K562 (cell line): ENCODE data around the gene C1QC. TPM values are rescaled to one million over a fixed set of nuclear protein-coding genes. Genes with fewer than 3 reads are reported as not detected.

Source experiments
- ATAC-seq: fragments of 200-7000 bp; cut with Tn5 transposase; 3 replicates; pipeline ENCODE4 v1.9.1; 2020; ENCODE audit warnings: moderate library complexity
- BruUV-seq: library from RNA; stranded (reverse); fragments of 400-500 nt; replicated peaks from 2 replicates; lab custom pipeline; 2021; lab: Mats Ljungman, UMichigan
- CTCF ChIA-PET: fragments of 300-600 bp; formaldehyde crosslinking; extraction: SDS; loops from one replicate; lab custom pipeline; 2021; ENCODE audit warnings: low intra/inter-chr PET ratio; lab: Yijun Ruan, JAX
- POLR2A ChIA-PET: fragments of 300-600, 350-650 bp; sonication (Branson Sonifier 250); formaldehyde crosslinking; extraction: SDS; loops from one replicate; lab custom pipeline; 2021; ENCODE audit warnings: antibody characterized with exemption, inconsistent platforms; lab: Yijun Ruan, JAX
- DNase-seq, 4 experiments: peaks; one replicate each; pipeline versions ENCODE4 v3.0.0 to v3.0.0-alpha.2; 2011 to 2018; ENCODE audit warnings: low spot score in 3 of 4, mixed read lengths in 3 of 4; ENCODE audit errors: extremely low read depth in 1 of 4
- FAIRE-seq: peaks from 2 replicates; lab custom pipeline; 2011; peaks lifted over from hg19 to GRCh38; lab: Jason Lieb, UNC
- H2AFZ ChIP-seq: 2 replicates; pipeline ENCODE4 v1.6.0; 2011; ENCODE audit warnings: low read depth, low read length, control low read depth, inconsistent platforms
- H3K27ac ChIP-seq: fragments of 200-600 bp; 3 replicates; pipeline ENCODE4 v1.8.0; 2011; ENCODE audit warnings: low read depth, mild to moderate bottlenecking, control low read depth, inconsistent platforms, low read length, moderate library complexity, mixed read lengths; ENCODE audit errors: extremely low read depth
- H3K27me3 ChIP-seq, 2 experiments: fragments of 300-600 bp in 1 of 2; 2 replicates in 1 of 2; 3 replicates in 1 of 2; pipeline versions ENCODE4 v1.6.0 to v1.8.0; 2011; ENCODE audit warnings: inconsistent platforms in 2 of 2, low read length in 2 of 2, mild to moderate bottlenecking in 1 of 2, mixed read lengths in 1 of 2, moderate library complexity in 1 of 2; ENCODE audit not compliant: control insufficient read depth in 2 of 2, insufficient read depth in 2 of 2
- H3K36me3 ChIP-seq: fragments of 300-600 bp; 3 replicates; pipeline ENCODE4 v1.8.0; 2011; ENCODE audit warnings: mild to moderate bottlenecking, low read length, inconsistent platforms; ENCODE audit not compliant: control insufficient read depth, insufficient read depth
- H3K4me1 ChIP-seq, 2 experiments: fragments of 200-600 bp in 1 of 2; replicated peaks in 1 of 2; 2 replicates in 1 of 2; 3 replicates in 1 of 2; pipeline versions ENCODE4 v1.5.1 to v1.8.0; 2011; ENCODE audit warnings: inconsistent platforms in 2 of 2, low read length in 2 of 2, mild to moderate bottlenecking in 1 of 2, mixed read lengths in 1 of 2, moderate library complexity in 1 of 2; ENCODE audit not compliant: control insufficient read depth in 2 of 2, insufficient read depth in 2 of 2
- H3K4me2 ChIP-seq: 2 replicates; pipeline ENCODE4 v1.6.1; 2011; ENCODE audit warnings: low read length, control low read depth, inconsistent platforms, mixed read lengths; ENCODE audit not compliant: insufficient read depth
- H3K4me3 ChIP-seq: fragments of 200-600 bp; sonication (generic), shearing (Covaris generic); 2 replicates; pipeline ENCODE4 v1.5.1; 2016; ENCODE audit warnings: control low read depth, inconsistent platforms
- H3K79me2 ChIP-seq: fragments of 200-600 bp; 3 replicates; pipeline ENCODE4 v1.8.0; 2011; ENCODE audit warnings: low read length, inconsistent platforms; ENCODE audit not compliant: control insufficient read depth, insufficient read depth
- H3K9ac ChIP-seq, 2 experiments: 2 replicates each; pipeline versions ENCODE4 v1.6.0 to v1.6.1; 2011; ENCODE audit warnings: low read depth in 2 of 2, low read length in 2 of 2, control low read depth in 1 of 2, inconsistent platforms in 1 of 2, mild to moderate bottlenecking in 1 of 2, mixed read lengths in 1 of 2; ENCODE audit not compliant: insufficient read depth in 1 of 2
- H3K9me1 ChIP-seq: one replicate; pipeline ENCODE4 v1.6.0; 2011; ENCODE audit warnings: inconsistent platforms, mild to moderate bottlenecking, low read length, moderate library complexity; ENCODE audit not compliant: control insufficient read depth, insufficient read depth
- H3K9me3 ChIP-seq: replicated peaks from 2 replicates; pipeline ENCODE4 v1.5.1; 2011; ENCODE audit warnings: low read depth, low read length, inconsistent platforms; ENCODE audit not compliant: control insufficient read depth, insufficient read depth
- H4K20me1 ChIP-seq: replicated peaks from 2 replicates; pipeline ENCODE4 v1.6.1; 2011; ENCODE audit warnings: low read length, inconsistent platforms, mixed read lengths; ENCODE audit not compliant: control insufficient read depth, insufficient read depth
- CC2D1A ChIP-seq: fragments of 450-650 bp; IDR thresholded peaks from 2 replicates; pipeline ENCODE4 v1.6.1; 2017; ENCODE audit warnings: mild to moderate bottlenecking
- CHD4 ChIP-seq: fragments of 200-600 bp; sonication (generic); IDR thresholded peaks from 3 replicates; pipeline ENCODE4 v1.6.1; 2012; ENCODE audit warnings: low read depth, mild to moderate bottlenecking, mixed read lengths, low read length, inconsistent platforms; ENCODE audit not compliant: insufficient read depth, insufficient replicate concordance, poor library complexity, severe bottlenecking
- STAG1 ChIP-seq: sonication (generic); formaldehyde crosslinking; IDR thresholded peaks from 2 replicates; pipeline ENCODE4 v1.5.0; 2020; ENCODE audit warnings: missing genetic modification reagents, borderline replicate concordance
- YY1 ChIP-seq, 3 experiments: IDR thresholded peaks; 2 replicates each; pipeline ENCODE4 v1.6.1; 2011; ENCODE audit warnings: low read length in 2 of 3, mild to moderate bottlenecking in 2 of 3, moderate library complexity in 2 of 3, borderline replicate concordance in 1 of 3, control low read depth in 1 of 3, low read depth in 1 of 3; ENCODE audit not compliant: insufficient read depth in 3 of 3, insufficient replicate concordance in 2 of 3, control insufficient read depth in 1 of 3, insufficient read length in 1 of 3; ENCODE audit errors: extremely low read depth in 1 of 3
- ZNF23 ChIP-seq: fragments of 250-450 bp; sonication (Bioruptor Pico); IDR thresholded peaks from 2 replicates; pipeline ENCODE4 v1.4.0; 2020; ENCODE audit warnings: mild to moderate bottlenecking
- ZNF354B ChIP-seq: fragments of 250-450 bp; sonication (Bioruptor Pico); IDR thresholded peaks from 2 replicates; pipeline ENCODE4 v1.4.0; 2020
- ZNF668 ChIP-seq: fragments of 250-450 bp; sonication (Bioruptor Pico); IDR thresholded peaks from 2 replicates; pipeline ENCODE4 v1.8.0; 2022; ENCODE audit warnings: mild to moderate bottlenecking, inconsistent platforms
- WGBS: fragments of 100-300 bp; shearing (Covaris generic); methylation state at CpG from one replicate; pipeline ENCODE4 v1.1.6; 2016; ENCODE audit warnings: low coverage, mixed read lengths; ENCODE audit not compliant: insufficient coverage; ENCODE audit errors: missing lambda C conversion rate; 5-methylcytosine and 5-hydroxymethylcytosine counted together
- in situ Hi-C: fragments of 300-500 bp; cut with MboI; formaldehyde crosslinking; loops from 4 replicates; pipeline ENCODE4 v1.15.0; 2018; ENCODE audit warnings: inconsistent platforms, mixed read lengths
- intact Hi-C: fragments of 100-400 bp; cut with micrococcal nuclease; formaldehyde crosslinking; loops from 2 replicates; pipeline ENCODE4 v1.14.2; 2022
- polyA plus RNA-seq, 8 experiments: library from polyadenylated mRNA; depleted of rRNA in 4 of 8; stranded (reverse) in 5 of 8; unstranded in 3 of 8; fragments of >200 nt; fragmentation: Nextera tagmentation in 2 of 8; fragmentation: Illumina TruSeq in 1 of 8; extraction: Ambion mirVana in 2 of 8; extraction: Trizol in 1 of 8; gene quantifications; 2 replicates each; pipeline versions ENCODE4 v1.2.1 to v1.2.3, GENCODE V29; 2011 to 2014; ENCODE audit warnings: inconsistent platforms in 1 of 8, missing spikeins in 1 of 8
- total RNA-seq, 7 experiments: library from RNA; depleted of rRNA in 6 of 7; stranded (reverse); fragments of >200 nt in 6 of 7; fragmentation: Illumina TruSeq in 2 of 7; extraction: Trizol in 2 of 7; gene quantifications; 2 replicates each; pipeline versions ENCODE4 v1.2.1 to v1.2.3, GENCODE V29; 2011 to 2021; ENCODE audit warnings: low replicate concordance in 1 of 7
- TF ChIP-seq, protein P1 (sequence below), 2 experiments: fragments of 450-650 bp; IDR thresholded peaks; 2 replicates each; pipeline ENCODE4 v1.6.1; 2016; ENCODE audit warnings: mild to moderate bottlenecking in 2 of 2, borderline replicate concordance in 1 of 2, low read depth in 1 of 2, moderate library complexity in 1 of 2

C1QC gene
- total and polyA plus RNA-seq, 9 of the 15 experiments (the other 6 are each of a cell fraction or from before 2014, with no cell fraction given): 0.69 TPM; not detected in 8

DNA sequence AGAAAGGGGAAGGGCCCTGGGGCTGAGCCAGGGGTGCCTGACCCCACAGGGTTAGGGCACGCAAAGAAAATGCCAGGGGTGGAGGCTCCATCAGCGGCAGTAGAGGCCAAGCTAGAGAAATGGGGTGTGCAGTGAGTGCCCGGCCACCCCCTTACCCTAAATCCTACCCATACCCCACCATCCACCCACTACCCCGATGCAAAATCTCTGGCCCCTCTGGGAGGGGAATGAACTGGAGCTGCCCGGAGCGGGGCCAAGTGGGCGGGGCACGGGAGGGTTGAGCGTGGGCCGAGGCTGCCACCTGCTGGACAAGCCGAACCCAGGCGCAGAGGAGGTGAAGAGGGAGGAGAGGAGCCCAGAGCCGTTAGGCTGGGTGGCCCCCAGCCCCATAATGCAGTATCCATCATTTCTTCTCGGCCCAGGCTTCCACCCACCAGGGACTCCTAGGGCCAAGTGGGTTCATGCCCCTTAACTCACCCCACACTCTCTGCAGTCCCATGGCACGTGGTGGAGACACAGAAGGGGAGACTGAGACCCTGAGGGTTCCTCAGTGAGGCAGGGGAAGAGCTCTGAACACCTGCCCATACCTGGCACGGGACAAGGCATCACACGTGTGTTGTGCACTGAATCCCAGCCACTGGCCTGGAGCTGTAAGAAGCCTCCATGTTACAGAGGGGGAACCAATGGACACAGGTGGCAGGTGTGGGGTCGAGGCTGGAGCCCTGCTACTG is 1.4 kb upstream of the C1QC start:
- no TSS peak for BruUV-seq
- peaks cover 1 to 42% of the 10 kb centered on the region in 2 experiments; a peak in 3 of 5 replicates for H3K27me3 ChIP-seq
- POLR2A ChIA-PET: interaction anchor here (0.6 to 1.1 kb wide), 5 partner anchors 43 to 443 kb away, joined by 3 to 5 read pairs (median 3); no protein-coding TSS in a partner anchor
- H4K20me1 ChIP-seq: peaks cover 39% of the 10 kb centered on the region
- no peak overlapping the region for H3K4me2 ChIP-seq
- peak; percentile 73 for FAIRE-seq
- in situ Hi-C loops (no loop called here), intact Hi-C loops (loop anchor here (1.0 to 5.0 kb wide), 5 partner anchors 18 to 509 kb away; no protein-coding TSS in a partner anchor)
- no peak overlapping the region for H3K27ac ChIP-seq
- no peaks in the 10 kb centered on the region for H3K79me2 ChIP-seq
- CTCF ChIA-PET: interaction anchor here (0.6 to 6.1 kb wide), 8 partner anchors 112 to 589 kb away, joined by 3 to 96 read pairs (median 5); no protein-coding TSS in a partner anchor
- no peak overlapping the region for H2AFZ ChIP-seq
- H3K36me3 ChIP-seq: no peaks in the 10 kb centered on the region
- no peak overlapping the region for H3K4me3 ChIP-seq
- 2% methylated on average over 16 of the region's 18 CpGs for WGBS
- DNase-seq: peak; percentile 83 to 94 (median 92)
- no peaks in the 10 kb centered on the region for H3K9me1 ChIP-seq
- H3K4me1 ChIP-seq: peaks cover 0 to 13% of the 10 kb centered on the region in 2 experiments; a peak in 3 of 5 replicates
- peak overlapping the region in 1 of 2 experiments; percentile 2; a peak in 1 of 4 replicates for H3K9ac ChIP-seq
- ATAC-seq: peak; percentile 95
- no peaks in the 10 kb centered on the region for H3K9me3 ChIP-seq
- TF ChIP-seq ZNF668 (CRISPR knock-in tag) (no peak), ZNF354B (no peak), CC2D1A (peak; percentile 71; the same call in 1 of the 2 replicates), STAG1 (peak; percentile 95), CHD4 (no peak), YY1 (IDR thresholded peaks at IDR 0.05; ENCODE audit: borderline replicate concordance in 1 of 3, control insufficient read depth in 1 of 3, extremely low read depth in 1 of 3, insufficient read depth in 3 of 3, insufficient read length in 1 of 3, insufficient replicate concordance in 2 of 3, low read depth in 1 of 3, low read length in 2 of 3) (peak in 2 of 3 experiments; percentile 23 to 32), ZNF23 (CRISPR knock-in tag) (no peak)
- TF ChIP-seq, protein P1, sequence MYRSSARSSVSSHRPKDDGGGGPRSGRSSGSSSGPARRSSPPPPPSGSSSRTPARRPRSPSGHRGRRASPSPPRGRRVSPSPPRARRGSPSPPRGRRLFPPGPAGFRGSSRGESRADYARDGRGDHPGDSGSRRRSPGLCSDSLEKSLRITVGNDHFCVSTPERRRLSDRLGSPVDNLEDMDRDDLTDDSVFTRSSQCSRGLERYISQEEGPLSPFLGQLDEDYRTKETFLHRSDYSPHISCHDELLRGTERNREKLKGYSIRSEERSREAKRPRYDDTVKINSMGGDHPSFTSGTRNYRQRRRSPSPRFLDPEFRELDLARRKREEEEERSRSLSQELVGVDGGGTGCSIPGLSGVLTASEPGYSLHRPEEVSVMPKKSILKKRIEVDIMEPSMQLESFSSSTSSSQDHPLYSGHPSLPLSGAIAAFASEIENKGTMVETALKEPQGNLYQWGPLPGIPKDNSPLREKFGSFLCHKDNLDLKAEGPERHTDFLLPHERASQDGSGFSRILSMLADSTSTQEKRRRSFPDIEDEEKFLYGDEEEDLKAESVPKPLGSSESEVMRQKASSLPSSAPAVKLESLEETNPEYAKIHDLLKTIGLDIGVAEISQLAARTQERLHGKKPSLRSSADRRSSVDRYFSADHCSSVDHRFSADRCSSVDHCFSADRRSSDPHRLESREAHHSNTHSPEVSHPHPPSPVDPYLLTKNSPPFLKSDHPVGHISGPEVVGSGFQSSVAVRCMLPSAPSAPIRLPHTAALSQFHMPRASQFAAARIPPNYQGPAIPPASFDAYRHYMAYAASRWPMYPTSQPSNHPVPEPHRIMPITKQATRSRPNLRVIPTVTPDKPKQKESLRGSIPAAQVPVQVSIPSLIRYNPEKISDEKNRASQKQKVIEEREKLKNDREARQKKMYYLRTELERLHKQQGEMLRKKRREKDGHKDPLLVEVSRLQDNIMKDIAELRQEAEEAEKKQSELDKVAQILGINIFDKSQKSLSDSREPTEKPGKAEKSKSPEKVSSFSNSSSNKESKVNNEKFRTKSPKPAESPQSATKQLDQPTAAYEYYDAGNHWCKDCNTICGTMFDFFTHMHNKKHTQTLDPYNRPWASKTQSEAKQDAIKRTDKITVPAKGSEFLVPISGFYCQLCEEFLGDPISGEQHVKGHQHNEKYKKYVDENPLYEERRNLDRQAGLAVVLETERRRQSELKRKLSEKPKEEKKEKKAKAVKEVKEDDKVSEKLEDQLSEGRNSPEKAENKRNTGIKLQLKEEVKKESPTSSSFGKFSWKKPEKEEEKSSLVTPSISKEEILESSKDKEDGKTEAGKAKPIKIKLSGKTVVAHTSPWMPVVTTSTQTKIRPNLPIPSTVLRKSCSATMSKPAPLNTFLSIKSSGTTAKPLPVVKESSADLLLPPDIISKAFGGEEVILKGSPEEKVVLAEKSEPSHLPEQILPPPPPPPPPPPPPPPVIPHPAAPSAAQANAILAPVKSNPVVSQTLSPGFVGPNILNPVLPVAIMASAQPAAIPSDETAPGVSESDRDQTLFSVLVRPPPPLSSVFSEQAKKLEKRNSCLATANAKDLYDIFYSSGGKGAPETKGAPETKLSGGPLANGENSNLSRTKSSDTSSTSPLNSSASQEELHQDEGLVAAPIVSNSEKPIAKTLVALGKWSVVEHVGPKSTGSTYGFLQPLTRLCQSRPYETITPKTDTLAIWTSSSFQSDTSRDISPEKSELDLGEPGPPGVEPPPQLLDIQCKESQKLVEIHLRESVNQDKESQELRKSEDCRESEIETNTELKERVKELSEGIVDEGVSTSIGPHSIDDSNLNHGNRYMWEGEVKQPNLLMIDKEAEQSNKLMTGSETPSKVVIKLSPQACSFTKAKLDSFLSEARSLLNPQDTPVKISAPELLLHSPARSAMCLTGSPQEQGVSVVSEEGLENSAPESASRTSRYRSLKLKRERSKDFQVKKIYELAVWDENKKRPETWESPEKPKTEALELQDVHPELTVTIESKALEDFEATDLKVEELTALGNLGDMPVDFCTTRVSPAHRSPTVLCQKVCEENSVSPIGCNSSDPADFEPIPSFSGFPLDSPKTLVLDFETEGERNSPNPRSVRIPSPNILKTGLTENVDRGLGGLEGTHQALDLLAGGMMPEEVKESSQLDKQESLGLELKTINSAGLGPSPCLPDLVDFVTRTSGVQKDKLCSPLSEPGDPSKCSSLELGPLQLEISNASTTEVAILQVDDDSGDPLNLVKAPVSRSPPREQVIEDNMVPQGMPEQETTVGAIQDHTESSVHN (IDR thresholded peaks at IDR 0.05; ENCODE audit: borderline replicate concordance in 1 of 2, low read depth in 1 of 2): no peak
